ENCODE measurements around the gene TMEM164. TPM values are rescaled to one million over a fixed set of nuclear protein-coding genes. Genes with fewer than 3 reads are reported as not detected.

TMEM164 gene
- total RNA-seq, 1 experiment from 2014 or later = 32.6 TPM

DNA sequence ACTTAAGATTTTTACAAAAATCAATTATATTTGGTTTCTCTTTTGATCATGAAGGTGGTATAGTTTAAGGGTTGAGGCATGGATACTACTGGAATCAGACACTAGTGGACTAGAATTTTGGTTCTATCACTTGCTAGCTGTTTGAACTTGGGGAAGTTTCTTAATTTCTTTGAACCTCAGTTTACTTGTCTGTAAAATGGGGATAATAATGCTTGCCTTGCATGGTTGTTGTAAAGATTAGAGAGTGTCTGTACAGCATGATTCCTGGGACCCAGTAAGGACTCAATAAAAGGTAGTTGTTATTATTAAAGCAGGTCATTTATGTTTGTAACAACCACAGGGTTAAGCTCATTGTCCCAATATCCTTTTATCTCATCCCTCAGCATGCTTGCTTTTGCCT is 36.0 kb downstream of the TMEM164 start:
- H3K27ac Mint-ChIP-seq (ENCODE audit: unreplicated experiment) = no peak overlapping the region
- H3K9me3 Mint-ChIP-seq (ENCODE audit: low read depth, unreplicated experiment) = no peaks in the 10 kb centered on the region
- no peaks in the 10 kb centered on the region for H3K36me3 Mint-ChIP-seq (ENCODE audit: insufficient read depth, unreplicated experiment)
- BruUV-seq (replicated peaks) = no TSS peak
- H3K4me1 Mint-ChIP-seq (ENCODE audit: low read depth, unreplicated experiment) = peaks cover 23% of the 10 kb centered on the region
- intact Hi-C loops (cut with micrococcal nuclease; ENCODE audit: unreplicated experiment) = no loop called here
- TF ChIP-seq, protein P1, sequence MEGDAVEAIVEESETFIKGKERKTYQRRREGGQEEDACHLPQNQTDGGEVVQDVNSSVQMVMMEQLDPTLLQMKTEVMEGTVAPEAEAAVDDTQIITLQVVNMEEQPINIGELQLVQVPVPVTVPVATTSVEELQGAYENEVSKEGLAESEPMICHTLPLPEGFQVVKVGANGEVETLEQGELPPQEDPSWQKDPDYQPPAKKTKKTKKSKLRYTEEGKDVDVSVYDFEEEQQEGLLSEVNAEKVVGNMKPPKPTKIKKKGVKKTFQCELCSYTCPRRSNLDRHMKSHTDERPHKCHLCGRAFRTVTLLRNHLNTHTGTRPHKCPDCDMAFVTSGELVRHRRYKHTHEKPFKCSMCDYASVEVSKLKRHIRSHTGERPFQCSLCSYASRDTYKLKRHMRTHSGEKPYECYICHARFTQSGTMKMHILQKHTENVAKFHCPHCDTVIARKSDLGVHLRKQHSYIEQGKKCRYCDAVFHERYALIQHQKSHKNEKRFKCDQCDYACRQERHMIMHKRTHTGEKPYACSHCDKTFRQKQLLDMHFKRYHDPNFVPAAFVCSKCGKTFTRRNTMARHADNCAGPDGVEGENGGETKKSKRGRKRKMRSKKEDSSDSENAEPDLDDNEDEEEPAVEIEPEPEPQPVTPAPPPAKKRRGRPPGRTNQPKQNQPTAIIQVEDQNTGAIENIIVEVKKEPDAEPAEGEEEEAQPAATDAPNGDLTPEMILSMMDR (IDR thresholded peaks at IDR 0.05; ENCODE audit: unreplicated experiment) = no peak
- H3K4me3 Mint-ChIP-seq (ENCODE audit: low read depth, unreplicated experiment) = no peak overlapping the region
- H3K27me3 Mint-ChIP-seq (ENCODE audit: unreplicated experiment) = no peaks in the 10 kb centered on the region
- CTCF ChIA-PET = no interaction called here
- no peak for DNase-seq

DNA sequence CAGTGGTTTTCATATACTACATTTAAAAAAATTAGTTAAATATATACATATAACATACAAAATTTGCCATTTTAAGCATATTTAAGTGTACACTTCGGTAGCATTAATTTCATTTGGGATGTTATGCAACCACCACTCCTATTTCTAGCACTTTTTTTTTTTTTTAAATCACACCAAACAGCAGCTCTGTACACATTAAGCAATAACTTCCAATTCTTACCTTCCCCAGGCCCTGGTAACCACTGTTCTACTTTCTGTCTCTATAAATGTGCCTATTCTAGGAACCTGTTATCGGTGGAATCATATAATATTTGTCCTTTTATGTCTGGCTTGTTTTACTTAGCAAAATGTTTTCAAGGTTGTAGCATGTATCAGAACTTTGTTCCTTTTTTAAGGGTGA is 39.1 kb downstream of the TMEM164 start:
- CTCF ChIA-PET = no interaction called here
- no peak for DNase-seq
- Mint-ChIP-seq H3K36me3 (ENCODE audit: insufficient read depth, unreplicated experiment) (no peaks in the 10 kb centered on the region), H3K9me3 (ENCODE audit: low read depth, unreplicated experiment) (no peaks in the 10 kb centered on the region), H3K27me3 (ENCODE audit: unreplicated experiment) (no peaks in the 10 kb centered on the region), H3K4me1 (ENCODE audit: low read depth, unreplicated experiment) (peaks cover 11% of the 10 kb centered on the region), H3K4me3 (ENCODE audit: low read depth, unreplicated experiment) (no peak overlapping the region), H3K27ac (ENCODE audit: unreplicated experiment) (no peak overlapping the region)
- BruUV-seq (replicated peaks) = no TSS peak
- intact Hi-C loops (cut with micrococcal nuclease; ENCODE audit: unreplicated experiment) = no loop called here
- TF ChIP-seq, protein P1 (IDR thresholded peaks at IDR 0.05; ENCODE audit: unreplicated experiment) = no peak

DNA sequence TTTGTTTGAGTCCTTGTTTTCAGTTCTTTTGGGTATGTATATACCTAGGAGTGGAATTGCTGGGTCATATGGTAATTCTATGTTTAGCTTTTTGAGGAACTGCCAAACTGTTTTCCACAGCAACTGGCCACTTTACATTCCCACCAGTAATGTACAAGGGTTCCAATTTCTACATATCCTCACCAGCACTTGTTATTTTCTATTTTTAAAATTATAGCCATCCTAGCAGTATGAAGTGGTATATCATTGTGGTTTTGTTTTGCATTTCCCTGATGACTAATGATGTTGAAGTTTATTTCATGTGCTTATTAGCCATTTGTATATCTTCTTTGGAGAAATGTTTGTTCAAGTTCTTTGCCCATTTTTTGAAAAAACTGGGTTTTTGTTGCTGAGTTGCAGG is 39.6 kb downstream of the TMEM164 start:
- no TSS peak for BruUV-seq (replicated peaks)
- Mint-ChIP-seq H3K9me3 (ENCODE audit: low read depth, unreplicated experiment) (no peaks in the 10 kb centered on the region), H3K27ac (ENCODE audit: unreplicated experiment) (no peak overlapping the region), H3K4me1 (ENCODE audit: low read depth, unreplicated experiment) (peaks cover 7% of the 10 kb centered on the region), H3K4me3 (ENCODE audit: low read depth, unreplicated experiment) (no peak overlapping the region), H3K27me3 (ENCODE audit: unreplicated experiment) (no peaks in the 10 kb centered on the region), H3K36me3 (ENCODE audit: insufficient read depth, unreplicated experiment) (no peaks in the 10 kb centered on the region)
- TF ChIP-seq, protein P1 (IDR thresholded peaks at IDR 0.05; ENCODE audit: unreplicated experiment) = no peak
- no peak for DNase-seq
- CTCF ChIA-PET = interaction anchor here (0.6 kb wide), 1 partner anchor 10 kb away, joined by 5 read pairs; no protein-coding TSS in a partner anchor
- intact Hi-C loops (cut with micrococcal nuclease; ENCODE audit: unreplicated experiment) = no loop called here

DNA sequence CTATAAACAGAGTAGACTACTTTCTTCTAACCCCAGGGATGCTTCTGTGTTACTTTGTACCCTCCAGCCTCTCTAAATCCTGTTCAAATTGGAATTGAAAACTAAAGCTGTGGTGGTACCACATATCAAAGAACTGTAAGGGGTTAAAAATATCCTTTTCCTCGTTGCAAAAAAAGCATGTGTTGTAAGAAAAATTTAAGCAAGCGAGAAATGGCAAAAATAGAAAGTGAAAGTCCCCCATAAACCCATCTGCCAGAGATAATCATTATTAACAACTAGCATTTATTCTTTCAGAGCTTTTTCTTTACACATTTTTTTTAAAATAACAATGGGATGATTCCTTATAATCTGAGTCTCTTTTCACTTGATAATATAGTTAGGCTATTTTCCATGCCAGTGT is 40.6 kb downstream of the TMEM164 start:
- intact Hi-C loops (cut with micrococcal nuclease; ENCODE audit: unreplicated experiment) = no loop called here
- no TSS peak for BruUV-seq (replicated peaks)
- no peaks in the 10 kb centered on the region for H3K9me3 Mint-ChIP-seq (ENCODE audit: low read depth, unreplicated experiment)
- no peaks in the 10 kb centered on the region for H3K27me3 Mint-ChIP-seq (ENCODE audit: unreplicated experiment)
- H3K36me3 Mint-ChIP-seq (ENCODE audit: insufficient read depth, unreplicated experiment) = no peaks in the 10 kb centered on the region
- CTCF ChIA-PET = no interaction called here
- TF ChIP-seq, protein P1 (IDR thresholded peaks at IDR 0.05; ENCODE audit: unreplicated experiment) = no peak
- no peak overlapping the region for H3K27ac Mint-ChIP-seq (ENCODE audit: unreplicated experiment)
- peaks cover 2% of the 10 kb centered on the region for H3K4me1 Mint-ChIP-seq (ENCODE audit: low read depth, unreplicated experiment)
- no peak overlapping the region for H3K4me3 Mint-ChIP-seq (ENCODE audit: low read depth, unreplicated experiment)
- no peak for DNase-seq
